Skeletal muscle tissue (tissue), 4 donors: ENCODE data around the gene LRRC45. TPM values are rescaled to one million over a fixed set of nuclear protein-coding genes. Genes with fewer than 3 reads are reported as not detected.
"Not testable (repeated sequence)": the region's sequence is repeated elsewhere in the genome, so short reads cannot be mapped to it uniquely, and the experiment has no call there.

Source experiments
- H3K27ac ChIP-seq: one replicate; pipeline ENCODE4 v1.7.0; 2013; ENCODE audit warnings: mild to moderate bottlenecking, low read depth, low read length, inconsistent platforms
- H3K27me3 ChIP-seq, 3 donors: one replicate each; pipeline ENCODE4 v1.7.0; 2013; ENCODE audit warnings: low read length in 3 of 3; ENCODE audit not compliant: control insufficient read depth in 3 of 3, insufficient read depth in 3 of 3
- H3K36me3 ChIP-seq, 3 donors: one replicate each; pipeline ENCODE4 v1.7.0; 2013; ENCODE audit warnings: low read length in 3 of 3; ENCODE audit not compliant: control insufficient read depth in 3 of 3, insufficient read depth in 3 of 3
- H3K4me1 ChIP-seq, 3 donors: one replicate each; pipeline ENCODE4 v1.7.0; 2013; ENCODE audit warnings: low read length in 3 of 3, mild to moderate bottlenecking in 3 of 3; ENCODE audit not compliant: control insufficient read depth in 3 of 3, insufficient read depth in 3 of 3
- H3K4me3 ChIP-seq, 3 donors: one replicate each; pipeline ENCODE4 v1.7.0; 2013; ENCODE audit warnings: low read length in 3 of 3
- H3K9ac ChIP-seq, 3 donors: one replicate each; pipeline ENCODE4 v1.7.0; 2013; ENCODE audit warnings: low read length in 3 of 3, mild to moderate bottlenecking in 3 of 3, moderate library complexity in 2 of 3, low read depth in 1 of 3
- H3K9me3 ChIP-seq, 3 donors: one replicate each; pipeline ENCODE4 v1.7.0; 2013; ENCODE audit warnings: low read length in 3 of 3; ENCODE audit not compliant: control insufficient read depth in 3 of 3
- total RNA-seq: library from RNA; depleted of rRNA; stranded (reverse); fragments of >200 nt; gene quantifications from one replicate; pipeline ENCODE4 v1.2.3, GENCODE V29; 2014
- donor health status: Osteomylitis.

The LRRC45 gene
- 7.8 TPM for total RNA-seq

DNA sequence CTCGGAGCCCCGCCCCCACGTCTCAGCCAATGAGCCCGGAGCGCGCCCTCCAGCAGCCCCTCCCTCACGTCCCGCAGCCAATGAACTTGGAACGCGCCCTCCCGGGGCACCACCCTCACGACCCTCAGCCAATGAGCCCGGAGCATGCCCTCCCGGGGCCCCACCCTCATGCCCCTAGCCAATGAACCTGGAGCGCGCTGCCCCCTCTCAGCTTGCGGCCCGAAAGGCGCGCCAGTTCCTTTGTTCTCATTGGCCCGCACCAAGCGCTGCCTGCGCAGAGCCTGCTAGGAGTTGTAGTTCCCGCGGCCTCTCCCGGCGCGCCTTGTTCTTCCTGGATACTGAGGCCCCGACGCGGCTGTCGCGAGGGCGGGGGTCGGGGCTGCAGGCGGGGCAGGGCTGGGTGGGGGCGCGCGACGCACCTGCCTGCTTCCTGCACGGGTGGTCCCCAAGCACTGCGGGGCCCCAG, at the start of gene LRRC45:
Gene LRRC45 (plus strand): TSS at position 325 of the 466 bp plus-strand sequence. CDS start 339 bp downstream, outside the sequence.
- H3K9ac ChIP-seq = peak within 1 kb of the TSS; percentile 81 to 89 (median 85)
- no peaks in the 10 kb centered on the region for H3K27me3 ChIP-seq
- peaks cover 0 to 6% (median 2%) of the 10 kb centered on the region in 3 donors for H3K36me3 ChIP-seq
- no peaks in the 10 kb centered on the region for H3K9me3 ChIP-seq
- peaks cover 41 to 55% (median 53%) of the 10 kb centered on the region in 3 donors for H3K4me1 ChIP-seq
- H3K27ac ChIP-seq = peak within 1 kb of the TSS; percentile 56
- peak within 1 kb of the TSS; percentile 78 to 88 (median 83) for H3K4me3 ChIP-seq

DNA sequence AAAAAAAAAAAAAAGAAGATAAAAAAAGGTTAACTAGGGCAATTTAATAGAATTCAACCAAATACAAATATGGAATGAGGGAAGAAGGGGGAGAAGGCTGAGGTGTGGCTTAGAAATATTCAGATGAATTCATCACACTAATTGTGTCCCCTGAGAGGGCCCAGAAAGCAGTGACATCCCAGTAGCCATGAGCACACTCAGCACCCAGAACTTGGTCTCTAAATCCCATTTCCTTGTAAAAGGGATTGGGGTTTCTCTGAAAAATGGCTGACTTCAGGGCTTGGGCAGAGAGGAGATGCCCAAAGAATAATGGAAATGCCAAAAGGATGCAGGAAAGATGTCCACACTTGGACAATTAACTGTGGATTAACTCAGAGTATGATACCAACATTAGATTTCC, 49.7 kb upstream of the LRRC45 start:
- Histone ChIP-seq H3K9me3 (no peaks in the 10 kb centered on the region), H3K36me3 (no peaks in the 10 kb centered on the region), H3K4me1 (peaks cover 10 to 17% (median 15%) of the 10 kb centered on the region in 3 donors), H3K9ac (no peak overlapping the region), H3K4me3 (no peak overlapping the region), H3K27me3 (peaks cover 0 to 7% (median 7%) of the 10 kb centered on the region in 3 donors), H3K27ac (no peak overlapping the region)

DNA sequence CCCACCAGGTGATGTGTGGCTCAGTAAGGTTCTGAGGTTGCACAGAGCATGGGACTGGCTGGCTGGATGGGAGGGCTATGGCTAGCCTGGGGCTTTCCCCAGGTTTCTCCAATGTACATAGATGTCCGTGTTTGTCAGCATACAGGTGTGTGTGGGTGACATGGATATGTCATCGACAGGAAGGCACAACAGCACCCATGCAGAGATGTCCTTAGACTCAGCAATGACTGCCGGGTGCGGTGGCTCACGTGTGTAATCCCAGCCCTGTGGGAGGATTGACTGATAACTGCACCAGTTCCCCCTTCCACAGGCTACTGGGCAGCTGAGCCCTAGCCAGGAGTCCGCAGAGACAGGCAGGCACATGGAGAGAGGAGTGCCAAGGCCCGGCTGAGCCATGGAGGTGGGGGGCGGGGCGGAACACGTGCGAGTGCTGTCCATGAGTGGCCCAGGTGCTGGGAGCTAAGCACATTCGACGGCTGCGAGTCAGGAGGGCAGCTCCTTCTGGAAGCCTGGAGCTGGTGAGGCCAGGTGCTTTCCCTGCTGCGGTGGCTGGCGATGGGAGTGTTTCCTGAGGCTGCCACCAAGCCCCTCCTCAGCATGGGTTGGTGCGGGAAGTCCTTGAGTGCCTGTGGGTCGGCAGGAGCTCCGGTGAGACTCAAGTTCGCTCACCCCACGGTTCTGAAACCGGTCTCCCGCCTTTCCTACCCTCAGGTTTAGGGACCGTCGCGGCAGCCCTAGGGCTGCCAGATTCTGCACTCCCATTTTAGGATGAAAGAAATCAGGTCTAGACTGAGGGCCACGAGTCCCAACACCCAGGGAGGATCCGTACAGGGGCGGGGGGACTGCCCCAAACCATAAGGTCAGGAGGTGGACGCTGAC, 46.5 kb upstream of the LRRC45 start:
- H3K9ac ChIP-seq = peak overlapping the region; percentile 79 to 89 (median 85)
- H3K27me3 ChIP-seq = no peaks in the 10 kb centered on the region
- peaks cover 5 to 13% (median 6%) of the 10 kb centered on the region in 3 donors for H3K36me3 ChIP-seq
- H3K27ac ChIP-seq = peak overlapping the region; percentile 88
- H3K4me1 ChIP-seq = peaks cover 21 to 26% (median 24%) of the 10 kb centered on the region in 3 donors
- peak overlapping the region; percentile 79 to 87 (median 80) for H3K4me3 ChIP-seq
- H3K9me3 ChIP-seq = no peaks in the 10 kb centered on the region

DNA sequence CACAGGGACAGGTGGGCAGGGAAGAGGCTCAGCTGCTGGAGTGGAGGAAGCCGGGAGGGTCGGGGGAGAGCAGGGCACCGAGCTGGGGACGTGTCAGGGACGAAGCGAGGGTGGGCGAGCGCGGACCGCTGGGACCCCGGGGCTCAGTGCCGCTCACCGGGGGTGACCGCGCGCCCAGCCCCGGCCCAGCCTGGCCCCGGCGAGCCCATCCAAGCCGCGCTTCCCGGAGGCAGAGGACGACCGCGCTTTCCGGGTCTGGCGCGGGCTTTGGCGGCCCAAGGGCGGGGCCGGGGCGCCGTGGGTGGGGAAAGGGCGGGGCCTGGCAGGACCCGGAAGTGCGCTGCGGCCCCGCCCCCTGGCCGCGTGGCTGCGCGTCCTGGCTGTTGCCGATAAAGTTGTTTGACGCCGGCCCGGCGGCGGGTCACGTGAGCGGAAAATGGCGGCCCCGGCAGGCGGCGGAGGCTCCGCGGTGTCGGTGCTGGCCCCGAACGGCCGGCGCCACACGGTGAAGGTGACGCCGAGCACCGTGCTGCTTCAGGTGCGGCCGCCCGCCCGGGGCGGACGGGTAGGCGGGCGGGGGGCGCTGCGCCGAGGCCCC, 45.8 kb upstream of the LRRC45 start, which contains the start of gene ASPSCR1:
Gene ASPSCR1 (plus strand): TSS at position 419 of the 598 bp plus-strand sequence. CDS start 18 bp downstream, at position 437.
- Histone ChIP-seq H3K9ac (peak within 1 kb of the TSS; percentile 79 to 89 (median 88)), H3K27me3 (no peaks in the 10 kb centered on the region), H3K4me1 (peaks cover 21 to 26% (median 24%) of the 10 kb centered on the region in 3 donors), H3K36me3 (peaks cover 5 to 13% (median 6%) of the 10 kb centered on the region in 3 donors), H3K4me3 (peak within 1 kb of the TSS; percentile 79 to 87 (median 80)), H3K9me3 (no peaks in the 10 kb centered on the region), H3K27ac (peak within 1 kb of the TSS; percentile 88)

DNA sequence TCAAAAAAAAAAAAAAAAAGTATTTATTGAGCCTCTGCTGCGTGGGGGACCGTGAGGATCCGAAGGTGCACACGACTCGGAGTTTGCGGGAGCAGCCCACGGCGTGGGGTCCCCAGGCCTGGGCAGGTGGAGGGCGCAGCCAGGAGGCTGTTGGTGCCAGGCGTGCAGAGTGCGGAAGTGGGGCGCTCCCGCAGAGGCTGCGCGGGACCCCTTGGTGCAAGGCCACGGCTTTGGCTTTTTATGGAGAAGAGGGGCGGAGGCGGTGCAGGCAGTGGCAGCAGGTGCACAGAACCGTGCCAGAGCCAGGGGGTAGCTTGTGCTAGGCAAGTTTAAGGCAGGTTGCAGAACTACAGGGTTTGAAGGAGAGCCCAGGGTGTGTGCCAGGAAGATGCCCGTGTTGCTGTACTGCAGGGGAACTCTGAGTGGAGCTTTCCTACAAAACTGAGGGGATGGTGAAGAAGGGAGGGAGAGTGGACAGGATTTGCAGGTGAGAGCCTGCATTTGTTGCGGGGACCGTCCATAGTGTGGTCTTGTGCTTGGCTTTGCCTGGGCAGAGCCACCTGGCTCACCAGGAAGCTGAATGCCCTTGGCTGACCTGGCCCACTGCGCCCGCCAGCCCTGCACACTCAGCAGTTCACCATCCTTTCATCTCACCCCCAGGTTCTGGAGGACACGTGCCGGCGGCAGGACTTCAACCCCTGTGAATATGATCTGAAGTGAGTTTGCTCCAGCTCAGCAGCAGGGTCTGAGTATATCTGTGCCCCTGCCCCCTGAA, 44.4 kb upstream of the LRRC45 start:
- Histone ChIP-seq H3K27me3 (no peaks in the 10 kb centered on the region), H3K27ac (no peak overlapping the region), H3K9ac (peak overlapping the region in 2 of 3 donors; percentile 40 to 89), H3K9me3 (no peaks in the 10 kb centered on the region), H3K36me3 (peaks cover 5 to 13% (median 7%) of the 10 kb centered on the region in 3 donors), H3K4me3 (peak overlapping the region; percentile 23 to 80 (median 52)), H3K4me1 (peaks cover 21 to 26% (median 24%) of the 10 kb centered on the region in 3 donors)

DNA sequence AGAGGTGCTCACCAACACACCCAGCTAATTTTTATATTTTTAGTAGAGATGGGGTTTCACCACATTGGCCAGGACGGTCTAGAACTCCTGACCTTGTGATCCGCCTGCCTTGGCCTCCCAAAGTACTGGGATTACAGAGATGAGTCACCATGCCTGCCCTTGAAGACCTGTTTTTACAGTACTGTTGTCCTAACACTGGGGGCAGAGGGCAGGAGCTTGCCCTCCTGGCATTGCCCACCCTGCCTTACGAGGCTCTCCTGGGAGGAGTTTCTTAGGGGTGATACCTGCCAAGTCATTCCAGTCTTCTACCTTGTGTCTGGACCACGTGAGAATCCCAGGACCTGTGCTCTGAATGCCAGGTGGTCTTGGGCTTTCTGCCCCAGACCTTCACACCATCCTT, 43.0 kb upstream of the LRRC45 start:
- Histone ChIP-seq H3K4me3 (no peak overlapping the region), H3K4me1 (peaks cover 21 to 26% (median 24%) of the 10 kb centered on the region in 3 donors), H3K27ac (no peak overlapping the region), H3K9ac (no peak overlapping the region), H3K36me3 (peaks cover 12 to 22% (median 20%) of the 10 kb centered on the region in 3 donors), H3K27me3 (no peaks in the 10 kb centered on the region), H3K9me3 (no peaks in the 10 kb centered on the region)

DNA sequence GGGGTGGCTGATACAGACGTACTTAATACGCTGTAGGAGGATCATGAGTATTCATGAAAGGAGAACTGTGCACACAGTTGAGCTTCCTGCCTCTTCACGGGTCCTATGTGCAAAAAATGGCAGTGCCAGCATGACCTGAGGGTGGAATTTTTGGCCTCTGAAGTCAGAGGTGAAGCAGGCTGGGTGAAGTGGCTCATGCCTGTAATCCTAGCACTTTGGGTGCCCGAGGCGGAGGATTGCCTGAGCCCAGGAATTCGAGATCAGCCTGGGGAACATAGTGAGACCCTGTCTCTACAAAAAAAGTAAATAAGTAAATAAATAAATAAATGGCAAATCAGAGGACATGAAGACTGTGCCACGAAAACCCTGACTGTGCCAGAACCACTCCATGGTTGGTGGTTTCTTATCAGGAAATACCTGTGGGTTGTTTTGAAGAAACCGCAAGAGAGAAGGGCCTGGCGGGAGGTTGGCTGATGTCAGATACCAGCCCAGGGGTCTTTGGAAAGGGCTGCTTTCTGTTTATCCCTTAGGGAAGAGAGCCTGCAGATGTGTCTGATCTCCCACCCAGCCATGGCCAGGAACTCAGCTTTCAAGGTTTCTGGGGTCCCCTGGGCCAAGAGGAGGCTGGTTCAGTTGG, 42.3 kb upstream of the LRRC45 start:
- Histone ChIP-seq H3K9me3 (no peaks in the 10 kb centered on the region), H3K27me3 (no peaks in the 10 kb centered on the region), H3K36me3 (peaks cover 19 to 29% (median 26%) of the 10 kb centered on the region in 3 donors), H3K4me3 (no peak overlapping the region), H3K4me1 (peaks cover 21 to 26% (median 24%) of the 10 kb centered on the region in 3 donors), H3K27ac (no peak overlapping the region), H3K9ac (no peak overlapping the region)

DNA sequence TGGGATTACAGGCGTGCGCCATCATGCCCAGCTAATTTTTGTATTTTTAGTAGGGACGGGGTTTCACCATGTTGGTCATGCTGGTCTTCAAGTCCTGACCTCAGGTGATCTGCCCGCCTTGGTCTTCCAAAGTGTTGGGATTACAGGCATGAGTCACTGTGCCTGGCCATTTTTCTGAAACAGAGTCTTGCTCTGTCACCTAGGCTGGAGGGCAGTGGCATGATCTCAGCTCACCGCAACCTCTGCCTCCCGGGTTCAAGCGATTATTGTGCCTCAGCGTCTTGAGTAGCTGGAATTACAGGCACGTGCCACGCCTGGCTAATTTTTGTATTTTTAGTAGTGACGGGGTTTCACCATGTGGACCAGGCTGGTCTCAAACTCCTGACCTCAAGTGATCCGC, 41.6 kb upstream of the LRRC45 start:
- not testable (repeated sequence) for H3K27ac ChIP-seq
- Histone ChIP-seq H3K4me1 (peaks cover 18 to 25% (median 21%) of the 10 kb centered on the region in 3 donors), H3K36me3 (peaks cover 25 to 34% (median 27%) of the 10 kb centered on the region in 3 donors)

DNA sequence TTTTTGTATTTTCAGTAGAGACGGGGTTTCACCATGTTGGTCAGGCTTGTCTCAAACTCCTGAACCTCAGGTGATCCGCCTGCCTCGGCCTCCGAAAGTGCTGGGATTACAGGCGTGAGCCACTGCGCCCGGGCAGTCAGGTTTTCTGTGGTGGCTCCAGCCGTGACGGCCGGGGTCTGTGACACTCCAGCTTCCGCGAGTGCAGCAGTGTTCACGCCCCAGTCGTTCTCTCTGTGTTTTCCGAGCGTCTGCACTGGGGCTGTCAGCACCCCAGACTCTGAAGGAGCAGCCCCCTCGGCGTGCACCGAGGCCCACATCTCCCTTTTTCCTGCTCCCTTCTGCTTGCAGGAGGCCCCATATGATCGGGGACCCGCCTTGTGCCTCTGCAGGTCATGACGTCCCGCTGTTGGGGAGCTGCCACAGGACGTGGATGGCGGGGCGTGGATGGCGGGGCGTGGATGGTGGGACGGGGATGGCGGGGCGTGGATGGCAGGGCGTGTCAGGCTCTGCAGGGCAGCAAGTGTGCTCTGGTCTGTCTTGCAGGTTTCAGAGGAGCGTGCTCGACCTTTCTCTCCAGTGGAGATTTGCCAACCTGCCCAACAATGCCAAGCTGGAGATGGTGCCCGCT, 40.0 kb upstream of the LRRC45 start:
- Histone ChIP-seq H3K9me3 (no peaks in the 10 kb centered on the region), H3K27me3 (no peaks in the 10 kb centered on the region), H3K4me1 (peaks cover 12 to 18% (median 15%) of the 10 kb centered on the region in 3 donors), H3K9ac (no peak overlapping the region), H3K27ac (no peak overlapping the region), H3K4me3 (no peak overlapping the region), H3K36me3 (peaks cover 29 to 39% (median 33%) of the 10 kb centered on the region in 3 donors)

More for the DNA sequence above, 41.6 kb upstream of the LRRC45 start:
- not testable (repeated sequence) for H3K4me3 ChIP-seq, H3K27me3 ChIP-seq, H3K9me3 ChIP-seq, H3K9ac ChIP-seq
